ENCODE measurements around the gene ITGA11.

Gene ITGA11

DNA sequence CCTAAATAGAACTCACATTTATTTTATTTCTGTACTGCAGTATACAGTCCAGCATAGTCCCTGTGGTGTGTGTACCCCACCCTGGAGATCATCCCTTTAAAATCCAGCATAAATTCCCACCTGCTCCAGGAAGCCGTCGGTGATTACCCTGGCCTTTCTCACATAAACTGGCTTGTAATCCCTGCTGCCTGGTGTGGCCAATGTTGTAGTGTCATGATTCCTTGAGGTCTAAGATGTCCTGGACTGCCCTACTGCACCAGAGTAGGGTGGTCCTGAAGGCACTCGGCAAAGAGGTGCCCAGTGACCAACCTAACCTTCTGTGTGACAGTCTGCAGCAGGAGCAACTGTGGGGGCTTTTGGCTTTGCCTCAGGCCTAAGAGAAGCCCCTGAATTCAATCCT, 58.9 kb downstream of the ITGA11 start:
- in situ Hi-C loops (cut with HindIII; ENCODE audit: low pct_ligation_motif_present, low sequenced_read_pairs) = no loop called here
- no peak overlapping the region for H3K27ac ChIP-seq
- H3K36me3 ChIP-seq (replicated peaks) = peaks cover 23% of the 10 kb centered on the region
- no peak overlapping the region for H3K4me3 ChIP-seq (ENCODE audit: low read depth, low read length)
- no peaks in the 10 kb centered on the region for H3K27me3 ChIP-seq (replicated peaks)
- no peak for DNase-seq
- TF ChIP-seq, protein P1, sequence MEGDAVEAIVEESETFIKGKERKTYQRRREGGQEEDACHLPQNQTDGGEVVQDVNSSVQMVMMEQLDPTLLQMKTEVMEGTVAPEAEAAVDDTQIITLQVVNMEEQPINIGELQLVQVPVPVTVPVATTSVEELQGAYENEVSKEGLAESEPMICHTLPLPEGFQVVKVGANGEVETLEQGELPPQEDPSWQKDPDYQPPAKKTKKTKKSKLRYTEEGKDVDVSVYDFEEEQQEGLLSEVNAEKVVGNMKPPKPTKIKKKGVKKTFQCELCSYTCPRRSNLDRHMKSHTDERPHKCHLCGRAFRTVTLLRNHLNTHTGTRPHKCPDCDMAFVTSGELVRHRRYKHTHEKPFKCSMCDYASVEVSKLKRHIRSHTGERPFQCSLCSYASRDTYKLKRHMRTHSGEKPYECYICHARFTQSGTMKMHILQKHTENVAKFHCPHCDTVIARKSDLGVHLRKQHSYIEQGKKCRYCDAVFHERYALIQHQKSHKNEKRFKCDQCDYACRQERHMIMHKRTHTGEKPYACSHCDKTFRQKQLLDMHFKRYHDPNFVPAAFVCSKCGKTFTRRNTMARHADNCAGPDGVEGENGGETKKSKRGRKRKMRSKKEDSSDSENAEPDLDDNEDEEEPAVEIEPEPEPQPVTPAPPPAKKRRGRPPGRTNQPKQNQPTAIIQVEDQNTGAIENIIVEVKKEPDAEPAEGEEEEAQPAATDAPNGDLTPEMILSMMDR (IDR thresholded peaks at IDR 0.05; ENCODE audit: low read depth, low read length, missing control alignments) = no peak

DNA sequence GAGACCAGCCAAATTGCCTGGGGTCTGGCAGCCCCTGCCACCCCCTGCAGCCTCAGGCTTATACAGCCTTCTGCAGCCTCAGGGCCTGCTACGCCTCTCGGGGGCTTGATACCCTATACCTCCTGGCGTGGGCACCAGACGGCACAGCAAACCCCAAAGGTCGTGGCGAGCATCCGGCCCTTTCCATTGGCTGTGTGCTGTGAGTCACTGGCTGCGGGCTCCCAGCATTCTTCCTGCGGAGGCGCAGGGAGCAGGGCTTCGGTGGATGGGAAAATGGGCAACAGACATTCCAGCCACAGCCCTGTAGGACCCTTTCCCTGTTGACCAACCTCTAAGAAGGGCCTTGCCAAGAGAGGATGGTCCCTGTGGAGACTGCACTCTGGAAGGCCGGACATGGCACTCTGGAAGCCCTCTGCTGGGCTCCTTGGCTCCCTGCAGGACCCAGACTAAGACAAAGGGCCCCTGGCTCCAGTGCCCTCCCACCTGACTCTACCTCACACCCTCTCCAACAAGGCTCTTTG, 59.6 kb downstream of the ITGA11 start:
- Histone ChIP-seq H3K27me3 (replicated peaks) (no peaks in the 10 kb centered on the region), H3K36me3 (replicated peaks) (peaks cover 30% of the 10 kb centered on the region), H3K27ac (peak overlapping the region; percentile 67), H3K4me3 (ENCODE audit: low read depth, low read length) (no peak overlapping the region)
- peak; percentile 63 for DNase-seq
- in situ Hi-C loops (cut with HindIII; ENCODE audit: low pct_ligation_motif_present, low sequenced_read_pairs) = no loop called here
- TF ChIP-seq, protein P1 (IDR thresholded peaks at IDR 0.05; ENCODE audit: low read depth, low read length, missing control alignments) = peak; percentile 80

DNA sequence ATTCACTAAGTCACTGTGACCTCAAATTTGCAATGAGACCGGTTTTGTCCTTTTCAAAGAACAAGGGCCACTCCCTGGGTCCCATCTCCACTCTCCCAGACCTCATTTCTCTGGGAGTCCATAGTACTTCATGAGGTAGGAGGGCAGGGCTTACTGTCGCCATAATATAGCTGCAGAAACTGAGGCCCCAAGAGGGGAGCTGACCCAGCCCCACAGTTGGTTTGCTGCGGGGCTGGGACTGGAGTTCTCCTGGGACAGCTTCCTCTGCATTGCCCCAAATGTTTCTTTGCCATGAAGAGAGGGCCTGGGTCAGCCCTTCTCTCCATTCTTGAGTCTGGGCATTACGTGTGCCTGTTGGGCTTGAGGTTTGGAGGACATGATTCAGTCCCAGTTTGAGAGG, 60.1 kb downstream of the ITGA11 start:
- peaks cover 30% of the 10 kb centered on the region for H3K36me3 ChIP-seq (replicated peaks)
- no peak for DNase-seq
- H3K4me3 ChIP-seq (ENCODE audit: low read depth, low read length) = no peak overlapping the region
- H3K27me3 ChIP-seq (replicated peaks) = no peaks in the 10 kb centered on the region
- peak overlapping the region; percentile 67 for H3K27ac ChIP-seq
- in situ Hi-C loops (cut with HindIII; ENCODE audit: low pct_ligation_motif_present, low sequenced_read_pairs) = no loop called here
- TF ChIP-seq, protein P1 (IDR thresholded peaks at IDR 0.05; ENCODE audit: low read depth, low read length, missing control alignments) = no peak

DNA sequence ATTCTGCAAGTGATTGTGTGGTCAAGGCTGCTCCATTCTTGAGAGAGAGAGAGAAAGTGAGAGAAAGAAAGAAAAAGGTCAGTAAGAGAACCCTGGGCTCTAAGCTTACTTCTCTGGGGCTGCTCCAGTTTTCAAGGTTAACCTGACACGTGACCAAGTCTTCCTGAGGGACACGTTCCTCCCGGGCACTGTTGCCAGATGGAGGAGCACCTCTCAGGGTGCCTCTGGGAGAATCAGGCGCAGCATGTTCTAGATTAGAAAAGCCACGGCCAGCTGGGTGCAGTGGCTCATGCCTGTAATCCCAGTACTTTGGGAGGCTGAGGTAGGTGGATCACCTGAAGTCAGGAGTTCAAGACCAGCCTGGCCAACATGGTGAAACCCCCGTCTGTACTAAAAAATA, 60.8 kb downstream of the ITGA11 start:
- Histone ChIP-seq H3K27me3 (replicated peaks) (no peaks in the 10 kb centered on the region), H3K4me3 (ENCODE audit: low read depth, low read length) (no peak overlapping the region), H3K36me3 (replicated peaks) (peaks cover 30% of the 10 kb centered on the region), H3K27ac (peak overlapping the region; percentile 29)
- in situ Hi-C loops (cut with HindIII; ENCODE audit: low pct_ligation_motif_present, low sequenced_read_pairs) = no loop called here
- no peak for DNase-seq
- TF ChIP-seq, protein P1 (IDR thresholded peaks at IDR 0.05; ENCODE audit: low read depth, low read length, missing control alignments) = no peak

DNA sequence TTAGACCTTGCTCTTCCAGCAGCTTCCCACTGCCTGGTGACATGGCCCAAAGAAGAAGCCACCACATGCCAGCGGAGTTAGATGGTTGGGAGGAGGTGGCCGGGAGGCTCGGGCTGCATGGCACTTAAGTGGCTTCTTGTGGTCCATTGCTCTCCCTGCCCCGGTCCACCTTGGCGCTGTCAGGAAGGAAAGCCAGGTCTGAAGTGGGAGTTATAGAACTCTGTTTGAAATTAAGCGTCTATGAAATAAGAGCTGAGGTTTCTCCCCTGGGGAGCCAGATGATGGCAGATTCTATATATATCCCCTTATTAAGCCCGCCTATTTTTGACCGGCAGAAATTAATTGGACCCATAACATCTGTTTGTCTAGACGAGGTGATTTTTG, 61.2 kb downstream of the ITGA11 start:
- Histone ChIP-seq H3K4me3 (ENCODE audit: low read depth, low read length) (no peak overlapping the region), H3K36me3 (replicated peaks) (peaks cover 32% of the 10 kb centered on the region), H3K27ac (peak overlapping the region; percentile 29), H3K27me3 (replicated peaks) (no peaks in the 10 kb centered on the region)
- DNase-seq = no peak
- in situ Hi-C loops (cut with HindIII; ENCODE audit: low pct_ligation_motif_present, low sequenced_read_pairs) = no loop called here
- TF ChIP-seq, protein P1 (IDR thresholded peaks at IDR 0.05; ENCODE audit: low read depth, low read length, missing control alignments) = no peak

Measured in brain microvascular endothelial cell (primary cell).